ENCODE measurements around the gene CDH8. TPM values are rescaled to one million over a fixed set of nuclear protein-coding genes. Genes with fewer than 3 reads are reported as not detected.

Gene CDH8
- total and polyA plus RNA-seq, 2 donors (not counting 3 experiments of a cell fraction or from before 2014, with no cell fraction given), result not detected

GRCh38 chr16:61877436-61877835 is 158.8 kb downstream of the CDH8 start:
- no TSS peak for BruUV-seq (replicated peaks)
- Histone ChIP-seq H3K9me1 (replicated peaks; ENCODE audit: control insufficient read depth, extremely low read depth, insufficient read depth, low read length) (no peaks in the 10 kb centered on the region), H2AFZ (ENCODE audit: low read depth, low read length) (no peak overlapping the region), H3K4me1 (ENCODE audit: control insufficient read depth, extremely low read depth, insufficient read depth, low read length) (no peaks in the 10 kb centered on the region), H3K9ac (replicated peaks; ENCODE audit: extremely low read depth, insufficient read depth, low read length) (no peak overlapping the region), H3K4me2 (ENCODE audit: insufficient read depth, low read length) (no peak overlapping the region), H3K9me3 (replicated peaks; ENCODE audit: control insufficient read depth, insufficient read depth, low read length) (peaks cover 3% of the 10 kb centered on the region), H4K20me1 (replicated peaks; ENCODE audit: control insufficient read depth, extremely low read depth, insufficient read depth, low read length) (no peaks in the 10 kb centered on the region), H3K27ac (ENCODE audit: insufficient read depth, low read depth, low read length) (no peak overlapping the region), H3K4me3 (replicated peaks in 1 of 3; ENCODE audit: insufficient read depth in 1 of 3, low read depth in 1 of 3, low read length in 3 of 3) (no peak overlapping the region), H3K79me2 (ENCODE audit: control insufficient read depth, insufficient read depth, low read length) (no peaks in the 10 kb centered on the region), H3K27me3 (ENCODE audit: control insufficient read depth in 2 of 2, insufficient read depth in 2 of 2, low read length in 2 of 2) (no peaks in the 10 kb centered on the region), H3K36me3 (ENCODE audit: control insufficient read depth in 2 of 2, extremely low read depth in 1 of 2, insufficient read depth in 2 of 2, low read length in 2 of 2) (no peaks in the 10 kb centered on the region)
- ChIA-PET POLR2A (no interaction called here), CTCF (no interaction called here)
- dilution Hi-C loops (cut with MboI; ENCODE audit: extremely low pct_ligation_motif_present, low sequenced_read_pairs), result no loop called here
- TF ChIP-seq EZH2 (IDR thresholded peaks at IDR 0.05; ENCODE audit: borderline replicate concordance, low read depth, low read length, severe bottlenecking) (no peak), FOS (IDR thresholded peaks at IDR 0.05; ENCODE audit: borderline replicate concordance, insufficient read depth, low read length) (no peak), MAX (IDR thresholded peaks at IDR 0.05; ENCODE audit: insufficient read depth, insufficient read length) (no peak), MYC (IDR thresholded peaks at IDR 0.05; ENCODE audit: low read depth, low read length) (no peak), POLR2A (IDR thresholded peaks at IDR 0.05; ENCODE audit: low read depth, low read length) (no peak), POLR2AphosphoS5 (IDR thresholded peaks at IDR 0.05; ENCODE audit: insufficient read depth, low read depth, low read length) (no peak), GATA2 (IDR thresholded peaks at IDR 0.05; ENCODE audit: insufficient read depth, insufficient read length, low read depth, low read length) (no peak), JUN (IDR thresholded peaks at IDR 0.05; ENCODE audit: borderline replicate concordance, insufficient read depth, insufficient read length, low read depth) (no peak)
- TF ChIP-seq, protein P1, sequence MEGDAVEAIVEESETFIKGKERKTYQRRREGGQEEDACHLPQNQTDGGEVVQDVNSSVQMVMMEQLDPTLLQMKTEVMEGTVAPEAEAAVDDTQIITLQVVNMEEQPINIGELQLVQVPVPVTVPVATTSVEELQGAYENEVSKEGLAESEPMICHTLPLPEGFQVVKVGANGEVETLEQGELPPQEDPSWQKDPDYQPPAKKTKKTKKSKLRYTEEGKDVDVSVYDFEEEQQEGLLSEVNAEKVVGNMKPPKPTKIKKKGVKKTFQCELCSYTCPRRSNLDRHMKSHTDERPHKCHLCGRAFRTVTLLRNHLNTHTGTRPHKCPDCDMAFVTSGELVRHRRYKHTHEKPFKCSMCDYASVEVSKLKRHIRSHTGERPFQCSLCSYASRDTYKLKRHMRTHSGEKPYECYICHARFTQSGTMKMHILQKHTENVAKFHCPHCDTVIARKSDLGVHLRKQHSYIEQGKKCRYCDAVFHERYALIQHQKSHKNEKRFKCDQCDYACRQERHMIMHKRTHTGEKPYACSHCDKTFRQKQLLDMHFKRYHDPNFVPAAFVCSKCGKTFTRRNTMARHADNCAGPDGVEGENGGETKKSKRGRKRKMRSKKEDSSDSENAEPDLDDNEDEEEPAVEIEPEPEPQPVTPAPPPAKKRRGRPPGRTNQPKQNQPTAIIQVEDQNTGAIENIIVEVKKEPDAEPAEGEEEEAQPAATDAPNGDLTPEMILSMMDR (IDR thresholded peaks at IDR 0.05; ENCODE audit: extremely low read depth in 1 of 2, insufficient read depth in 1 of 2, low read depth in 1 of 2, low read length in 2 of 2), result no peak
- intact Hi-C loops (cut with micrococcal nuclease), result no loop called here
- no peak for DNase-seq (ENCODE audit: low read depth, low spot score)
- FAIRE-seq, result no peak
